Measurements from ENCODE around the gene MRM1.

The MRM1 gene

GRCh38 chr17:36593656-36594316 lies 7.6 kb upstream of the MRM1 start:
- TF ChIP-seq, protein P1, sequence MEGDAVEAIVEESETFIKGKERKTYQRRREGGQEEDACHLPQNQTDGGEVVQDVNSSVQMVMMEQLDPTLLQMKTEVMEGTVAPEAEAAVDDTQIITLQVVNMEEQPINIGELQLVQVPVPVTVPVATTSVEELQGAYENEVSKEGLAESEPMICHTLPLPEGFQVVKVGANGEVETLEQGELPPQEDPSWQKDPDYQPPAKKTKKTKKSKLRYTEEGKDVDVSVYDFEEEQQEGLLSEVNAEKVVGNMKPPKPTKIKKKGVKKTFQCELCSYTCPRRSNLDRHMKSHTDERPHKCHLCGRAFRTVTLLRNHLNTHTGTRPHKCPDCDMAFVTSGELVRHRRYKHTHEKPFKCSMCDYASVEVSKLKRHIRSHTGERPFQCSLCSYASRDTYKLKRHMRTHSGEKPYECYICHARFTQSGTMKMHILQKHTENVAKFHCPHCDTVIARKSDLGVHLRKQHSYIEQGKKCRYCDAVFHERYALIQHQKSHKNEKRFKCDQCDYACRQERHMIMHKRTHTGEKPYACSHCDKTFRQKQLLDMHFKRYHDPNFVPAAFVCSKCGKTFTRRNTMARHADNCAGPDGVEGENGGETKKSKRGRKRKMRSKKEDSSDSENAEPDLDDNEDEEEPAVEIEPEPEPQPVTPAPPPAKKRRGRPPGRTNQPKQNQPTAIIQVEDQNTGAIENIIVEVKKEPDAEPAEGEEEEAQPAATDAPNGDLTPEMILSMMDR (IDR thresholded peaks at IDR 0.05; ENCODE audit: borderline replicate concordance, control extremely low read depth, extremely low read depth, insufficient read depth, missing control alignments), result no peak
- in situ Hi-C loops (cut with MboI; ENCODE audit: low sequenced_read_pairs, unreplicated experiment), result no loop called here
- no peak for DNase-seq (ENCODE audit: low spot score)

GRCh38 chr17:36594626-36595401 lies 6.6 kb upstream of the MRM1 start:
- in situ Hi-C loops (cut with MboI; ENCODE audit: low sequenced_read_pairs, unreplicated experiment), result no loop called here
- TF ChIP-seq, protein P1 (IDR thresholded peaks at IDR 0.05; ENCODE audit: borderline replicate concordance, control extremely low read depth, extremely low read depth, insufficient read depth, missing control alignments), result no peak
- DNase-seq (ENCODE audit: low spot score), result no peak

DNA sequence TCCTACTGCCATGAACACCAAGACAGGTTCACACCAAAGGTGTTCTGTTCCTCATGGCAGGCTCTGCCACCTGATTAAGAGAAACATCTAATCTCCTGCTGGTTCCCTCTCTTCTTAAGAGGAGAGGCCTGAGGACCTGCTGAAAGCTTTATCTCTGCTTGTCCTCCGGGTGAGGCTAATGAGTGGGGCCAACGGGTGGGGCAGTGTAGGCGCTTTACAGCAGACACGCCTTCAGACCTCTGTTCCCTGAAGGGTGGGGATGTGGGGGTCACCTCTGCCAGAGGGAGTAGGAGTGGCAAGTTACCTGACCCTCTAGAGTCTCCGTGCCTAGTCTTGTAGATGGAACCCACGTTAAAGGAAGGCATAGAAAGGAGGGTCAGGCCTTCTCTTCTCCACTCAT lies 4.2 kb upstream of the MRM1 start:
- no peak for DNase-seq (ENCODE audit: low spot score)
- TF ChIP-seq, protein P1 (IDR thresholded peaks at IDR 0.05; ENCODE audit: borderline replicate concordance, control extremely low read depth, extremely low read depth, insufficient read depth, missing control alignments), result no peak
- in situ Hi-C loops (cut with MboI; ENCODE audit: low sequenced_read_pairs, unreplicated experiment), result no loop called here

DNA sequence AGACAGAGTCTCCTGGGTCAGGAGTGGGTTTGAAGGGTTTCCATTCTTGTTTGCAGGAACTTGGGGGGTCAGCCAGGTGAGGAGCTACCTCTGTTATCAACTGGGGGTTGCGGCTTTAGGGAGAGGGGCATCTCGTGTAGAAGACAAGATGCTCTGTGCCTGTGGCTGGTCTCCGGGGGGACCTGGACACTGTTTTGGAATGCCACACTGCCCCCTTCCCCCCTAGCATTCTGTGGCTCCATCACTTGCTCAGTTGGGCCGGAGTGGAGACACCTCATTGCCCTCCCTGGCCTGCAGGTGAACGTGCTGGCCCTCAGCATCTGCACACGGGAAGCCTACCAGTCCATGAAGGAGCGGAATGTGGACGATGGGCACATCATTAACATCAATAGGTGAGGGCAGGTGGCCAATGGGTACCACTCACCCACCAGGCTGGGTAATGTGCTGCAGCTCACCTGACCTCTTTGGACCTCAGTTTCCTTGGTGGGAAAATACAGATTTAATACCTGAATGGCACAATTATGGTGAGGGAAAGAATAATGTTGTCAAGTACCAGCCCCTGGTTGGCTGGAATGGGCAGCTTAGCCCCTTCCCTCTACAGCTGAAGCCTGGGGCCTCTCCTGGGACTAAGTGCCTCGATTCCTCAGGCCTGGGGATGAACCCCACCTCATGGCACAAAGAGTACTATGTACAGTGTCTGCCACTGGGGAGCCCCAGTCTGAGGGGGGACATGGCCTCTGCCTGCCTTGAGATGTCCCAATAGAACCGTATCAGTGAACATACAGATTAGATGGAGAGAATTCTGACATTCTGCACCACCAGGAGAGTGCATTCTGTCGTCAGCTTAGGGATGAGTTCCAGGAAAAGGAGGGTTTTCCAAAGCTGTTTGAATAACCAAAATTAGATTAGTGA lies 3.3 kb upstream of the MRM1 start:
- TF ChIP-seq, protein P1 (IDR thresholded peaks at IDR 0.05; ENCODE audit: borderline replicate concordance, control extremely low read depth, extremely low read depth, insufficient read depth, missing control alignments), result no peak
- DNase-seq (ENCODE audit: low spot score), result peak; percentile 4
- in situ Hi-C loops (cut with MboI; ENCODE audit: low sequenced_read_pairs, unreplicated experiment), result no loop called here

DNA sequence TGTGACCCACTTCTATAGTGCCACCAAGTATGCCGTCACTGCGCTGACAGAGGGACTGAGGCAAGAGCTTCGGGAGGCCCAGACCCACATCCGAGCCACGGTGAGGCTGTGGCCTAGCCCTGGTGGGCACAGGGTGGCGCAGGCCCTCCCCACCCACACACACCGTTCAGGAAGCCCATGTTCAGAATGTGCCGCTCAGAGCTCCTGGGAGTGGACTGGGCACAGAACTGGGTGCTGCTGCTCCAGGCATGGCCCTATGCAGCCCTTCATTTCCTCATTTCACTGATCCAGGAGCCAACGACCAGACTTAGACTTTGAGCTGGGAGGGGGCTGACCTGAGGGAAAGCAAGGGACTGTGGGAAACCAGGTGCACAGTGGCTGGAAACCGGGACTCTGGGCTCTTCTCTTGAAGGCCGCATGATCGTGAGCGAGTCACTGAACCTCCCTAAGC lies 2.4 kb upstream of the MRM1 start:
- TF ChIP-seq, protein P1 (IDR thresholded peaks at IDR 0.05; ENCODE audit: borderline replicate concordance, control extremely low read depth, extremely low read depth, insufficient read depth, missing control alignments), result no peak
- no peak for DNase-seq (ENCODE audit: low spot score)
- in situ Hi-C loops (cut with MboI; ENCODE audit: low sequenced_read_pairs, unreplicated experiment), result no loop called here
